ENCODE measurements around the gene MRPL49.
A peak's percentile ranks its signal among the peaks of the same experiment; 100 is the strongest.
"Not testable (repeated sequence)": the region's sequence is repeated elsewhere in the genome, so short reads cannot be mapped to it uniquely, and the experiment has no call there.

Gene MRPL49

DNA sequence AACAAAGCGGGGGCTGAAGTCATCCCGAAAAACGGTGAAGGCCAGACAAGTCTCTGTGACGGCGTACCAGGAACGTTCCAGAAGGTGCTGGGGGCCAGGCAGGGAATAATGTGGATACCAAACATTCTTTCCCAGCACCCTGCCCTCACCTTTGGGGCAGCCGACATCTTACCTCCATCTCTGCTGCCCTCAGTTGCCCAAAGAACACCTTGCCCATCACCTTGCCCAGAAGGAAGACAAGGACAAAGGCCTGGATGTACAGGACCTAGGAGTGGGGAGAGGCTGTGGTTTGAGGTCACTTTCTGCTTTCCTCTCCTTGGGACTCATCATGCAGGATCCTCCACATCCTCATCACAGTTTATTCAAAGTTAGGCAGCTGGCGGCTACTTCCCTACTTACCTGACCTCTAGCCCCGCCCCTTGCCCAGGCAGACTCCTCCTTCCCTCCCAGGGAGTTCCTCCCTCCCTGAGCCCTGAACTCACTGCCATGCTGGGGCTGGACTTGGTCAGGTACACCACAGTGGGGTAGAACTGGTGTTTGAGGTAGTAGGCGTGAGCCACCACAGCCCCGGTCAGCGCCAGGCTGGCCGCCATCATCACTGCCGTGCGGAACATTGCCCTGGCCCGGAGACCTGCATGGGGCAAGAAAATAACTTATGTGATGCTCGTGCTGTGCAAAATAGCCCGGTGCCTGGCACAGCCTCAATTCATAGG lies 11.0 kb downstream of the MRPL49 start:
- no peak for DNase-seq (ENCODE audit: low read depth)

DNA sequence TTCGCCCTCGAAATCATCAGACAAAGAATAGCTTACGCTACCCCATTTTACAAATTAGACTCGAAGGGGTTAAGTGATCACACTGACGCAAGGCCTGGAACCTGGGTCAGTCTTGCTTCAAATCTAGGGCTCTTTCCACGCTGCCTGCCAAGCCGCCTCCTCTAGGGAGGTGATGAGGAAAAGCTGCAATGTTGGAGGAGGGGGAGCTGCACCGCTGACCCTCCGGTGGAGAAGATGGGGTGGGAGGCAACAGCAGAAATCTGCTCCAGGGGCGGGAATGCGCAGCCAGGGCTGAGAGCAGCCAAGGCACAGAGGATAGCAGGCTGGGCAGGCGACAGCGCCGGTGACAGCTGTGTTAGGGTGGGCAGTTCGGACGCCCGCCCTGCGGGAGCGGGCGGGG lies 11.6 kb downstream of the MRPL49 start:
- DNase-seq (ENCODE audit: low read depth) = no peak

DNA sequence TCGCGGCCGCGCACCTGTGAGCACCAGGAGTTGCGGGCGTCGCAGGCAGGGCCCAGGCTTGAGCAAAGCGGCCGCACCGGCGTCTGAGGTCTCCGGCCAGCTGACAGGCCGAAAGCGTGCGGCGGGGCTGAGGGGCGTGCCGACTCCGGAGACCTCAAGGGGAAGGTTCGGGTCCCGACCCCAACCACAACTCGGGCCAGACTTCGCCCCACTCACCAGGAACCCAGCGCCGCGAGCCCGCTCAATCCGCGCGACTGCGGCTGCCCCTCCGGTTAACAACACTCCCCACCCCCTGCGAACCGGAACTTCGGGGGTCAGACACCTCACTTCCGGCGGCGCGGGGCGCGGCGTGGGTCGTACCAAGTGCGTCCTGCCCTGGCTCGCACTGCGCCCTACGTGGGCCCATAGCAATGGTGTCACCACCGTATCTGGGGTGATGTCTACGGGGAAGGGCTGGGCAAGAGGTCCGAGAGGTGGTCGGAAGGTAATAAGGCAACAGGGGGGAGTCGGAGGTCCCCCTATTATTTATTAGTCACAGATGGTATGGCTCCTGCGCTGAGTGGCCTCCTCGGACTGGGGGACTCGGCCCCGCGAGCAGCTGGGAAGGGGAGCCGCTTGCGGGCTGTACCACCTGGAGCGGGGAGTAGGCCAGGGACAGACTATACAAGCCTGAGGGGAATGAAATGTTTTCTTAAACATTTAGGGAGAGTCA lies 12.3 kb downstream of the MRPL49 start, which contains the start of gene SYVN1:
TSS of gene SYVN1 (minus strand) at position 280 of the 712 bp plus-strand sequence. CDS start 918 bp downstream, outside the sequence.
- DNase-seq (ENCODE audit: low read depth) = peak; percentile 90

DNA sequence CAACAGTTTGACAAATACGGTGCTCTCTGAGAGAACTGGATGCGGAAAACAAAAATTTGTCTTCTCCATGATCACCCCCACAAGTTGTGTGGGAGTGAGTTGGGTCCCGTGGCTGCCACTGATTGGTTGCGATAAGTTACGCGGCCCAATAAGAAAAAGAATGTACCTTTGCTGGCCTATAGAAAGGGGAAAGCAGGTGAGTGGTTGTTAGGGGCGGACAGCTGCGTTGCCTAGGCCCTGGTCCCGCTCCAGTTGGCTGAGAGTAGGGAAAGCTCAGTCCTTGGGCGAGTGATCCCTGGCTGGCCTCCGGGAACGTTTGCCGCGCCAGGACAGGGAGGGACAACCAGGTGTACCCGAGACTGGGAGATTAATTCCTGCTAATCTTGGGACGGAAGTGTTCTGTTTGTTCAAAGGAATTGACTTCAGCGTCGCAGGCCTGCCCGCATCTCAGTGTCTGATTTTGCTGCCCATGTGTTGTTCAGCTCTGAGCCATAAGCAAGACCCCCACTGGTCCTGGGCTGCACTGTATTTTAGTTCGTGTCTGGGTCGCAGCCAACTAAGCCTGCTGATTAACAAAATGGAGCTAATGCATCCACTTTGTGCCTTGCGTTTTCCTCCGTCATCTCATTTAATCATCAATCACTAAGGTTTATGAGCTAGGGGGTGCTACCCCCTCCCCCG lies 13.0 kb downstream of the MRPL49 start:
- DNase-seq (ENCODE audit: low read depth) = peak; percentile 59

DNA sequence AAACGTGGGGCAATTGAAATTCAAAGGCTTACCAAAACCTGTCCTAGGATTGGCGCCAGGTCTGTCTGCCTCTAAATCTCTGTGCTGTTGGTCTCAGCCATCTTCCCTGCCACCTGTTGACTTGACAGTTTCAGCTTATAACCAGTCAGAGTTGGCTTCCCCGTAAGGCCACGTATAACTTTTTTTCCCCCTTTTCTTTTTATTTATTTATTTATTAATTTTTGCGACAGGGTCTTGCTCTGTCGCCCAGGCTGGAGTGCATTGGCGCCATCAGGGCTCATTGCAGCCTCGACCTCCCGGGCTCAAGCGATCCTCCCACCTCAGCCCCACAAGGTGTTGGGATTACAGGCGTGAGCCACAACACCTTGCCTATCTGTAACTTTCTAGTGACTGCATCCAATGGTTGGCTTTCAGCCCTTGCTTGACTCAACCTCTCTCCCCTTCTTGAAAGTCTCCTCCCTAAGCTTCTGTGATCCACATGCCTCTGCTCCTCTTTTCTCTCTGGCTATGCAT lies 13.6 kb downstream of the MRPL49 start:
- no peak for DNase-seq (ENCODE audit: low read depth)

DNA sequence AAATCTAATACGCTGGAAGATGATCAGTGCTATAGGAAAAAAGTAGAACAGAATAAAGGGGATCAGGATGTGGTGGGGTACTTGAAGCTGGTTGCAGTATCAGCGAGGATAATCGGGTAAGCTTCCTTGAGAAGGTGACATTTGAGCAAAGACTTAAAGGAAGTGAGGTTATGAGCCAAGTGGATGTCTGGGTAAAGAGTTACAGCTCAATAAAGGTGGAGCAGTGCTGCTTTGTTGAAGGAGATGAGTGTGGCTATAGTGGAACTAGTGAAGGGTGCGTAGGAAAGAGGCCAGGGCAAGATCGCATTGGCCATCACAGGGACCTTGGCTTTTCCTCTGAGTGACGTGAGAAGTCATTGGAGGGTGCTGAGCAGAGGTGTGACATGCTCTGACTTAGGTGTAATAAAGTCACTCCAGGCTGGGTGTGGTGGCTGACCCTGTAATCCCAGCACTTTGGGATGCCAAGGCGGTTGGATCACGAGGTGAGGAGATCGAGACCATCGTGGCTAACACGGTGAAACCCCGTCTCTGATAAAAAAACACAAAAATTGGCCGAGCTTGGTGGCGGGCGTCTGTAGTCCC lies 14.5 kb downstream of the MRPL49 start:
- no peak for DNase-seq (ENCODE audit: low read depth)

DNA sequence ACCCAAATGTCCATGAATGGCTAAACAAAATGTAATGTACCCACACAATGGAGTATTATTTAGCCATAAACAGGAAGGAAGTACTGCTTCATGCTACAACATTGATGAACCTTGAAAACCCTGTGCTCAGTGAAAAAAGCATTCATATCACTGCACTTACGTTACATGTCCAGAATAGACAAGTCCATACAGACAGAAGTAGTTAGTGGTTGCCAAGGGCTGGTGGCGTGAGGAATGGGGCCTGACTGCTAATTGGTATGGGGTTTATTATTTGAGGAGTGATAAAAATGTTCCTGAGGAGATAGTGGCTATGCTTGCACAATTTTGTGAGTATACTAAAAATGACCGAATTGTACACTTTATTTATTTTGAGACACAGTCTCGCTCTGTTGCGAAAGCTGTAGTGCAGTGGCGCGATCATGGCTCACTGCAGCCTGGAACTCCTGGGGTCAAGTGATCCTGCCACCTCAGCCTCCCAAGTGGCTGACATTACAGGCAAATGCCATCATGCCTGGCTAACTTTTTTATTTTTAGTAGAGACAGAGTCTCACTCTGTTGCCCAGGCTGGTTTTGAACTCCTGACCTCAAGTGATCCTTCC lies 19.9 kb downstream of the MRPL49 start:
- no peak for DNase-seq (ENCODE audit: low read depth)

DNA sequence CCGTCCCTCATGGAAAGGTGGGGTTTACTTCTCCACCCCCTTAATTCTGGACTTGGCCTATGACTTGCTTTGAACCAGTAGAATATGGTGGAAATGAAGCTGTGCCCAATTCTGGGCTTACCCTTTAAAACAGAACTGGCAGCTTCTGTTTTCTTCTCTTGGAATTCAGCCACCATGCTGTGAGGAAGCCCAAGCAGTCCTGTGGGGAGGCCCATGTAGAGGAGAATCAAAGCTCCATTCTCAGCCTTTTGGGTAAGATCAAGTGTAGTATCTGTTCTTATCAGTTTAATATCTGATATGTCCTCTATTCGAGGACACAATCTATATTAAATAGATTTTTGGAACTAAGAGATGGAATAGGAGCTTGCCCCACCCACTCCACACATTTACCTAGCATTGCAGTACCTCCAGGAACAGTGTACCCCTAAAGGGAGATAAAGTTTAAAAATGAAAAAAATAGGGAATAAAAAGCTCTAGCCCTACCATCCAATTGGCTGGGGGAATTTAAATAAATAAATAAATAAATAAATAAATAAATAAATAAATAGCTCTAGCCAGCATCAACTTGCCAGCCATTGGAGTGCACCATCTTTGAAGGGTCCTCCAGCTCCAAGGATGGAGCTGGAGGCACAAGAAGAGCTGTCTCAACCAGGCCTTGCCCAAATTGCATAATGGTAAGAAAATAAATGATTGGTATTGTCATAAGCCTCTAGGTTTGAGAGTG lies 25.4 kb downstream of the MRPL49 start:
- DNase-seq (ENCODE audit: low read depth) = no peak

DNA sequence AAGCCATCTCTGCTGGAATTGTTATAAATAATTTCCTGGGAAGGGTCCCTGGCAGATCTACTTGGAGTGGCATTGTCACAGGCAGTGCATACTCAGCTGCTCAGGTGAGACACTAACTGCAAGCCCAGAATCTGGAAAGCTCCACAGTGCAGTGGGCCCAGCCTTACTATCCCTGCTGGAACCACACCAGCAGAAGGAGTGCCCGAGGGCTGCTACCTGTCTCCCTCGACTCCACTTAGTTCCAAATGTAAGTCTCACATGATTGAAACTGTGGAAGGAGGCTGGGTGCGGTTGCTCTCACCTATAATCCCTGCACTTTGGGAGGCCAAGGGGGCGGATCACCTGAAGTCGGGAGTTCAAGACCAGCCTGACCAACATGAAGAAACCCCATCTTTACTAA lies 26.5 kb downstream of the MRPL49 start:
- DNase-seq (ENCODE audit: low read depth) = no peak

DNA sequence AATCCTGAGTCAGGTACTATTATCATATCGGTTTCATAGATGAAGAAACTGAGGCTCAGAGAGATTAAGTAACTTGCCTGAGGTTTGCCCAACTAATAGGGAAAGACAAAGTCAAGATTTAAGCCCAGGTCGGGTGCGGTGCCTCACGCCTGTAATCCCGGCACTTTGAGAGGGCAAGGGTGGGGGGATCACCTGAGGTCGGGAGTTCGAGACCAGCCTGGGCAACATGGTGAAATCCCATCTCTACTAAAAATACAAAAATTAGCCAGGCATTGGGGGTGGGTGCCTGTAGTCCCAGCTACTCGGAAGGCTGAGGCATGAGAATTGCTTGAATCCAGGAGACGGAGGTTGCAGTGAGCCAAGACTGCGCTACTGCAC lies 28.0 kb downstream of the MRPL49 start:
- not testable (repeated sequence) for DNase-seq (ENCODE audit: low read depth)

DNA sequence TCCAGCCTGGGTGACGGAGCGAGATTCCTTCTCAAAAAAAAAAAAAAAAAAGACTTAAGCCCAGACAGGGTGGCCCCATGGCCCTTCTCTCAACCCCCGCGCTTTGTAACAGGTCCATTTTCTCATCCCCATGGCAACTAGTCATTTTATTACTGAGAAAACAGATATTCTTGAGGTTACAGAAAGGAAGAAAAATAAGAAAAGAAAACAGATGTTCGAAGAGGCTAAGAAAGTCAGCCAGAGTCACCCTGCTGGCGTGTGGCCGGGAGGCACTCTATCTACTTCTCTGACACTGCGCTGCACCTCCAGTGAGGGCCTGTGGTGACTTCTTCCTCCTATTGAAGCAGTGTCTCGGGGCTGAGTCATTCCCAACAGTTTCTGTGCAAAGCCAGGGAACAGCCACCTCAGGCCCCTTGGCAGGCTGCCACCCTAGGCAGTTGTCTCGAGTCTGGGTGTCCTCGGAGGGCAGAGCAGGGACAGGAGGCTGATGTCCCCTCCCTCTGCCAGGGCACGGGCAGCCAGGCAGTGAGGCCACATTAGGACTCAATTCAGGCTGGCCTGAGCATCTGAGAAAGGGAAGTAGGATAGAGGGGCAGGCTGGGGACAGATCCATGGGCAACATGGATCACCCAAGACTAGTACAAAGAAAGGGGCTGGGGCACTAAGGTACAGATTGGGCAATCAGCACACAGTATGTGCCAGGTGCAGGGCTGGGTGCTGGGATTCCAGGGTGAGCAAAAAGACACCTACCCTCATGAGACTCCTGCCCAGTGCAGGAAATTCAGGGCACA lies 28.6 kb downstream of the MRPL49 start:
- no peak for DNase-seq (ENCODE audit: low read depth)

DNA sequence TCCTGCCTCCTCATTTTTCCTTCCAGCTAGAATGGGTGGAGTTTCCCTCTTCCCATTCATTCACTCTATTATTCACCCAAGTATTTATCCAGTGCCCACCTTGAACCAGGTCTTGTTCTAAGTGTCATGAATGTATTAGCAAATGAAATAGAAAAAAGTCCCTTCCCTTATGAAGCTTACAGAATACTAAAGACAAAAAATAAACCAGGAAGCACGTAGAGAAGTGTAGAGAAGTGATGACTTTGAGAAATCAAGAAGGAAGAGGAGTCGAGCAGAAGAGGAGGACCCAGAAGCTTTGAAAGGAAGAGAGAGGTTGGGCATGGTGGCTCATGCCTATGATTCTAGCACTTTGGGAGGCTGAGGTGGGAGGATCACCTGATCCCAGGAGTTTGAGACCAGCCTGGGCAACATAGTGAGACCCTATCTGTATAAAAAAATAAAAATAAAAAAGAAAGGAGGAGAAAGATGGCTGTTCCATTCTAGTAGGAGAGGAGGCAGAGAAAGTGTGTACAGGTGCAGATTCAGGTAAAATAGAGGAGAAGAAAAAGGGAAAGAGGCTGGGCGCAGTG lies 29.3 kb downstream of the MRPL49 start:
- no peak for DNase-seq (ENCODE audit: low read depth)

DNA sequence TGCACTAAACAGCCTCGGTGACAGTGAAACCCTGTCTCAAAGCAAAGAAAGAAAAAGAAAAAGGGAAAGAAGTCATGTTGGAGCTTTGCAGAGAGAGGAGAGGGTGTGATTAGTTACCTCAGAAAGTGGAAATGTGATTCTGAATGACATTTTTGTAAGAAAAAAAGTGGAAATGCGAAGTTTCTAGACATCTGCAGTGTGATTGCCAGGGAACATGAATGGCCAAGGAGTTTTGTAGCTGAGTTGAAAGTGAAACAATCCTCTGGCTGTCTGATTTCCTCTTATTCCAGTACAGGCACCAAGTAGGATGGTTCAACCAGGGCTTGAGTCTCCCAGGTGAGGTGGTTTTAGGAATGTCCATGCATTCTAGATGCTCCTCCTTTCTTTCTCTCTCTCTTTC lies 30.0 kb downstream of the MRPL49 start:
- no peak for DNase-seq (ENCODE audit: low read depth)

DNA sequence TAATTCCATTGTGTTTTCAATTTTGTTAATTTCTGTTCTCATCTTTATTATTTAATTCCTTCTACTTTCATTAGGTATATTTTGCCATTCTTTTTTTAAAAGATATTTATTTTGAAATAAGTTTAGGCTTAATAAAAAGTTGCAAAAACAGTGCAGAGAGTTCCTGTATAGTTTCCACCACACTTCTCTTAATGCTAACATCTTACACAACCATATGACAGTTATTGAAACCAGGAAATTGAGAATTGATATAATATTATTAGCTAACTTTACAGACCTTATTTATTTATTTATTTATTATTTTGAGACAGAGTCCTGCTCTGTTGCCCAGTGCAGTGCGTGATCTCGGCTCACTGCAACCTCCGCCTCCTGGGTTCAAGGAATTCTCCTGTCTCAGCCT lies 34.1 kb downstream of the MRPL49 start:
- no peak for DNase-seq (ENCODE audit: low read depth)

DNA sequence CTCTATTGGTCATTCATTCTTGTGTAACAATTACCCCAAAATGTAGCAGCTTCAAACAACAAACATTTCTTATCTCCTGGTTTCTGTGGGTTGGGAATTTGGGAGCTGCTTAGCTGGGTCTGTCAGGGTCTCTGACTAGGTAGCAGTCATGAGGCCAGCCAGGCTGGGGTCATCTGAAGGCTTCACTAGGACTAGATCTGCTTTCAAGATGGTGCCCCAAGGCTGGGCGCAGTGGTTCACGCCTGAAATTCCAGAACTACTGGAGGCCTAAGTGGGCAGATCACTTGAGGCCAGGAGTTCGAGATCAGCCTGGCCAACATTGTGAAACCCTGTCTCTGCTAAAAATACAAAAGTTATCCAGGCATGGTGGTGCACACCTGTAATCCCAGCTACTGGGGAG lies 34.8 kb downstream of the MRPL49 start:
- DNase-seq (ENCODE audit: low read depth) = no peak

DNA sequence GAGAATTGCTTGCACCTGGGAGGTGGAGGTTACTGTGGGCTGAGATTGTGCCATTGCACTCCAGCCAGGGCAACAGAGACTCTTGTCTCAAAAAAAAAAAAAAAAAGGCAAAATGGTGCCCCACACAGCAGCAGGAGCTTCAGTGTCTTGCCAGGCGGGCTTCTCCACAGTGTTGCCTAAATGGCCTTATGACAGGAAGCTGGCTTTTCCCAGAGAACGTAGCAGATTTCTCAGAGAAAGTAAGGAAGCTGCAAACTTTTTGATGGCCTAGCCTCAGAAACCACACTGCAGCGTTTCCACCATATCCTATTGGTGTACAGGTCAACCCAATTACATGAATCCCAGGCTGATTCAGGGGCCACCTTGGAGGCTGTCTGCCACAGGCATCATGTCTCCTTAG lies 35.2 kb downstream of the MRPL49 start:
- no peak for DNase-seq (ENCODE audit: low read depth)

DNA sequence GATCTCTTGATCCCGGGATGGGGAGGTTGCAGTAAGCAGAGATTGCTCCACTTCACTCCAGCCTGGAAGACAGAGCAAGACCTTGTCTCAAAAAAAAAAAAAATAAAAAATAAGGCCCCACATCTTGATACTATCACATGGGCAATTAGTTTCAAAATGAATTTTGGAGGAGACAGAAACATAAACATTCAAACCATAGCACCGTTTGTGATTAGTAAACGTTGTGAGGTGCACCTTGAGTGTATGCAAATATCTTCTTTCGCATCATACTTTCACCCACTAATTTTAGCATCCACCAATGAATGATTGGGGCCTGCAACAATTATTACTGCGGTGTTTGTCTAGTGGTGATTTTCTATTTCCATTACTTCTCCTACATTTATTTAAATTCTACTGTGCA lies 36.9 kb downstream of the MRPL49 start:
- no peak for DNase-seq (ENCODE audit: low read depth)

DNA sequence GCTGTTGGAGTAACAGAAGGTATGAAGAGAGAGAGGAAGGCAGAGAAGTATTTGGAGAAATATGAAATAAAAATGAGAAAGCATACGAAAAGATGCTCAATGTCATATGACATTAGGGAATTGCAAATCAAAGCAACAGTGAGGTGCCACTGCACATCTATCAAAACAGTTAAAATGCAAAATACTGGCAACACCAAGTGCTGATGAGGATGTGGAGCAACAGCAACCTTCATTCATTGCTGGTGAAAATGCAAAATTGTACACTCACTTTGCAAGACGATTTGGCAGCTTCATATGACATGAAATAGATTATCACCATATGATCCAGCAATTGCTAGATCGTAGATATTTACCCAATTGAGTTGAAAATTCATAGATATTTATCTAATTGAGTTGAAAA lies 38.5 kb downstream of the MRPL49 start:
- DNase-seq (ENCODE audit: low read depth) = no peak

DNA sequence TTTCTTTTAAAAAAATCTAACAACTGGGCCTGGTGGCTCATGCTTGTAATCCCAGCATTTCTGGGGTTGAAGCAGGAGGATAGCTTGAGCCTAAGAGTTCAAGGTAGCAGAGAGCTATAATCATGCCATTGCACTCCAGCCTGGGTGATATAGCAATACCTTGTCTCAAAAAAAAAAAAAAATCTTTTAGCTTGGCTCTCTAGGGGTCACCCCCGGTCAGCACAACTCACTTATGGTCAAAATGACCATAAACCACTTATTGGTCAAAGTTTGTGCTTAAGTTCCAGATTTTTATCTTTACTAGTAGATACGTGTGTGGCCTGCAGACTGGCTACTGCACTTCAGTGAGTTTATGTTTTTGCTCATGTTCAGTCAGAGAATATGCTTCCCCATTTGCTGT lies 41.6 kb downstream of the MRPL49 start:
- DNase-seq (ENCODE audit: low read depth) = no peak
